DOHH2 (cell line): ENCODE measurements around the gene ADGRB2.

Source experiments
- H3F3A ChIP-seq: fragments of 200-600 bp; sonication (generic), shearing (Covaris generic); 2 replicates; pipeline ENCODE4 v1.6.0; 2016; ENCODE audit warnings: antibody characterized with exemption, mild to moderate bottlenecking; ENCODE audit not compliant: control insufficient read depth, insufficient read depth
- H3K27ac ChIP-seq: fragments of 200-600 bp; sonication (generic); 2 replicates; pipeline ENCODE4 v1.5.1; 2014; ENCODE audit warnings: low read depth, mild to moderate bottlenecking, low read length, moderate library complexity
- H3K27me3 ChIP-seq: fragments of 200-600 bp; sonication (generic); 2 replicates; pipeline ENCODE4 v1.6.1; 2014; ENCODE audit warnings: mild to moderate bottlenecking, low read length, mixed read lengths; ENCODE audit not compliant: control insufficient read depth
- H3K36me3 ChIP-seq: fragments of 200-600 bp; sonication (generic); 2 replicates; pipeline ENCODE4 v1.6.1; 2014; ENCODE audit warnings: mild to moderate bottlenecking, low read length, moderate library complexity, mixed read lengths; ENCODE audit not compliant: control insufficient read depth
- H3K4me1 ChIP-seq: fragments of 200-600 bp; sonication (generic); 2 replicates; pipeline ENCODE4 v1.6.1; 2014; ENCODE audit warnings: mild to moderate bottlenecking, low read length, mixed read lengths; ENCODE audit not compliant: control insufficient read depth
- H3K4me2 ChIP-seq: fragments of 200-600 bp; sonication (generic); 2 replicates; pipeline ENCODE4 v1.6.0; 2014; ENCODE audit warnings: mild to moderate bottlenecking, low read length, moderate library complexity
- H3K4me3 ChIP-seq: fragments of 200-600 bp; sonication (generic); 2 replicates; pipeline ENCODE4 v1.5.1; 2014; ENCODE audit warnings: mild to moderate bottlenecking, low read length, mixed read lengths
- H3K79me2 ChIP-seq: fragments of 200-600 bp; sonication (generic); 2 replicates; pipeline ENCODE4 v1.6.1; 2014; ENCODE audit warnings: mild to moderate bottlenecking, low read length, mixed read lengths; ENCODE audit not compliant: control insufficient read depth
- H3K9me2 ChIP-seq: fragments of 200-600 bp; sonication (generic); replicated peaks from 2 replicates; pipeline ENCODE4 v1.6.1; 2014; ENCODE audit warnings: mild to moderate bottlenecking, low read length, mixed read lengths; ENCODE audit not compliant: control insufficient read depth
- H3K9me3 ChIP-seq: fragments of 200-600 bp; sonication (generic); 2 replicates; pipeline ENCODE4 v1.6.1; 2014; ENCODE audit warnings: antibody characterized with exemption, low read length, mixed read lengths; ENCODE audit not compliant: control insufficient read depth, insufficient read depth
- H4K20me1 ChIP-seq: fragments of 200-600 bp; sonication (generic); 2 replicates; pipeline ENCODE4 v1.6.0; 2014; ENCODE audit warnings: low read depth, mild to moderate bottlenecking, antibody characterized with exemption, low read length, moderate library complexity; ENCODE audit not compliant: control insufficient read depth, insufficient read depth
- EZH2phosphoT487 ChIP-seq: fragments of 200-600 bp; sonication (generic); IDR thresholded peaks from 2 replicates; pipeline ENCODE4 v1.6.1; 2017; ENCODE audit warnings: borderline replicate concordance, mild to moderate bottlenecking, antibody characterized with exemption, low read length, moderate library complexity, mixed read lengths
- TF ChIP-seq, protein P1 (sequence below): fragments of 200-600 bp; sonication (generic); IDR thresholded peaks from one replicate; pipeline ENCODE4 v1.5.1; 2014; ENCODE audit warnings: antibody characterized with exemption, mild to moderate bottlenecking, low read depth, low read length; ENCODE audit not compliant: poor library complexity, severe bottlenecking

ADGRB2 gene

DNA sequence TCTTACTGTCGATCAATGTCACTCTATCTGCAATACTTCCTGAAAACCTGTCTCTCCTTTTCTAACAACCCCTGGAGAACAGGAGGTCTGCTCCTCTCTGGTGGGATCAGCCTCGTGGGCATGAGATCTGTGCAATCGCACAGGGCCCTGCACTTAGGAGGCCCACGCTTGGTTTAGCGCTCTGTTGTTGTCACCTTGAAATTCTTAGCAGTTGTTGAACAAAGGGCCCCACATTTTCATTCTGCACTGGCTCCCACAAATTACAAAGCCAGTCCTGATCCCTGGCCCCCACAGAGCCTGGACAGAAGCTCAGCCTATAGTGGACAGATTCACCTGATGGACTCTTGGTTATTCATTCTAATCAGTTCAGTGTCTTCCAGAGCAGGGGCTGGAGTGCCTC is 33.1 kb upstream of the ADGRB2 start:
- Histone ChIP-seq H3K4me2 (no peak overlapping the region), H3K27ac (no peak overlapping the region)

DNA sequence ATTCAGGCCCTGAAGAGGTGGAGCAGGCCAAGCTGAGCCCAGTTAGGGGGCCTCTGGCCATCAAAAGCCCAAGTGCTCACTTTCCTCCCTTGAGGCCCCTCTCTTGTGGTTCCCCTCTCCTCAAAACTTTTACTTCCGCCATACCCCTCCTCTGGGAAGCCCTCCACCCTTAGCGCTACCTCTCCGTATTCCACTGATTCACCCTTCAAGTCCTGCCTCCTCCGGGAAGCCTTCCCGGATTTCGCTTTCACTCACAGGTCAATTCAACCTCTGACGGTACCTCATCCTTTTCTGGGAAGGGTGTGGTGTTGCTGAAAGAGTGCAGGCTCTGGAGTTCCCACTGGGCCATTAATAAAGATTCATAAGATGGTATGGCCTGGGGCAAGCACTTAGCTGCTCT is 32.6 kb upstream of the ADGRB2 start:
- H3K4me1 ChIP-seq: peaks cover 15% of the 10 kb centered on the region
- no peak overlapping the region for H3K4me3 ChIP-seq
- H3K4me2 ChIP-seq: no peak overlapping the region

More for the DNA sequence above, 33.1 kb upstream of the ADGRB2 start:
- H3K9me2 ChIP-seq: no peaks in the 10 kb centered on the region
- no peaks in the 10 kb centered on the region for H3F3A ChIP-seq
- no peaks in the 10 kb centered on the region for H3K36me3 ChIP-seq
- H4K20me1 ChIP-seq: no peaks in the 10 kb centered on the region
- H3K9me3 ChIP-seq: no peaks in the 10 kb centered on the region
- peaks cover 36% of the 10 kb centered on the region for H3K27me3 ChIP-seq
- H3K79me2 ChIP-seq: no peaks in the 10 kb centered on the region
- TF ChIP-seq, protein P1, sequence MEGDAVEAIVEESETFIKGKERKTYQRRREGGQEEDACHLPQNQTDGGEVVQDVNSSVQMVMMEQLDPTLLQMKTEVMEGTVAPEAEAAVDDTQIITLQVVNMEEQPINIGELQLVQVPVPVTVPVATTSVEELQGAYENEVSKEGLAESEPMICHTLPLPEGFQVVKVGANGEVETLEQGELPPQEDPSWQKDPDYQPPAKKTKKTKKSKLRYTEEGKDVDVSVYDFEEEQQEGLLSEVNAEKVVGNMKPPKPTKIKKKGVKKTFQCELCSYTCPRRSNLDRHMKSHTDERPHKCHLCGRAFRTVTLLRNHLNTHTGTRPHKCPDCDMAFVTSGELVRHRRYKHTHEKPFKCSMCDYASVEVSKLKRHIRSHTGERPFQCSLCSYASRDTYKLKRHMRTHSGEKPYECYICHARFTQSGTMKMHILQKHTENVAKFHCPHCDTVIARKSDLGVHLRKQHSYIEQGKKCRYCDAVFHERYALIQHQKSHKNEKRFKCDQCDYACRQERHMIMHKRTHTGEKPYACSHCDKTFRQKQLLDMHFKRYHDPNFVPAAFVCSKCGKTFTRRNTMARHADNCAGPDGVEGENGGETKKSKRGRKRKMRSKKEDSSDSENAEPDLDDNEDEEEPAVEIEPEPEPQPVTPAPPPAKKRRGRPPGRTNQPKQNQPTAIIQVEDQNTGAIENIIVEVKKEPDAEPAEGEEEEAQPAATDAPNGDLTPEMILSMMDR: no peak
- no peak for TF ChIP-seq EZH2phosphoT487
- no peak overlapping the region for H3K4me3 ChIP-seq
- peaks cover 20% of the 10 kb centered on the region for H3K4me1 ChIP-seq

DNA sequence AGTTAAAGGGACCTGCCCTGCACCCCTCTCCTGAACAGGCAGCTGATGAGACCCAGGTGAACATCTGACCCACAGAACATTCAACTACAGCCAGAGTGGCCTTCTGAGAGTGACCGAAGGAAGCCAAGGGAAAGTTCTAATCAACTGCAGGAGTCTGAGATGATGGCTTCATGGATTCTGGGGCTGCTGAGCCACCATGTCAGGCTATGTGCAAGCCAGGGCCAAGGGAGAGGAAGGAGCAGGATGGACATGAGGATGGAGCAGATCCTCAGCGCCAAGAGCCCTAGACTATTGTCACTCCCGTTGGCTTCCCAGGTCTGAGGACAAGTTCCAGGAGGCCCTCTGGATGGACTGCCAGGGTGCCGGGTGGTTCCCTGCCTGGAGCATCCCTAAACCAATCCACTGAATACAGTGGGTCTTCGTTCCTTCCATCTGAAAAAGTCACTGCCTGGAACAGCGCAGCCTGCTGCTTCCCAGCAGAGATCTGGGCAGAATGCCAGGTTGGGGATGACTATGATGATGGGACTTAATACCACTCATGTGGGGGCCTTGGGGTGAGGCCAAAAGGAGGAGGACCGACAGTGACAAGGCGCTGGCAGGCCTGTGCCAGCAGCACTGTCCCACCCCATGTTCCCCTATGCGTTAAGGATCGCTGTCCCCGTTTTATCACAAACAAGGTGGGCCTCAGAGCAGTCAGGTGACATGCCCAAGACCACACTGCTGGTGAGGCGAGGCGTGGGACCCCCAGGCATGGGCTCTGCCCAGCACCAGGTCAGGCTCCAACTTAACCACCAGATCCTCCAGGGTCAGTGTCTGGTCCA is 31.9 kb upstream of the ADGRB2 start:
- Histone ChIP-seq H3K4me1 (peaks cover 8% of the 10 kb centered on the region), H3K27ac (no peak overlapping the region), H3K79me2 (no peaks in the 10 kb centered on the region), H3K9me2 (no peaks in the 10 kb centered on the region), H3K4me3 (no peak overlapping the region), H4K20me1 (no peaks in the 10 kb centered on the region), H3K4me2 (no peak overlapping the region), H3K27me3 (peaks cover 41% of the 10 kb centered on the region), H3F3A (no peaks in the 10 kb centered on the region), H3K9me3 (no peaks in the 10 kb centered on the region), H3K36me3 (no peaks in the 10 kb centered on the region)
- no peak for TF ChIP-seq EZH2phosphoT487

More for the DNA sequence above, 32.6 kb upstream of the ADGRB2 start:
- TF ChIP-seq, protein P1: no peak
- no peak for TF ChIP-seq EZH2phosphoT487
- H3F3A ChIP-seq: no peaks in the 10 kb centered on the region
- no peaks in the 10 kb centered on the region for H3K79me2 ChIP-seq
- no peaks in the 10 kb centered on the region for H3K9me2 ChIP-seq
- H3K27me3 ChIP-seq: peaks cover 41% of the 10 kb centered on the region
- no peaks in the 10 kb centered on the region for H3K36me3 ChIP-seq
- H3K27ac ChIP-seq: no peak overlapping the region
- no peaks in the 10 kb centered on the region for H4K20me1 ChIP-seq
- no peaks in the 10 kb centered on the region for H3K9me3 ChIP-seq

DNA sequence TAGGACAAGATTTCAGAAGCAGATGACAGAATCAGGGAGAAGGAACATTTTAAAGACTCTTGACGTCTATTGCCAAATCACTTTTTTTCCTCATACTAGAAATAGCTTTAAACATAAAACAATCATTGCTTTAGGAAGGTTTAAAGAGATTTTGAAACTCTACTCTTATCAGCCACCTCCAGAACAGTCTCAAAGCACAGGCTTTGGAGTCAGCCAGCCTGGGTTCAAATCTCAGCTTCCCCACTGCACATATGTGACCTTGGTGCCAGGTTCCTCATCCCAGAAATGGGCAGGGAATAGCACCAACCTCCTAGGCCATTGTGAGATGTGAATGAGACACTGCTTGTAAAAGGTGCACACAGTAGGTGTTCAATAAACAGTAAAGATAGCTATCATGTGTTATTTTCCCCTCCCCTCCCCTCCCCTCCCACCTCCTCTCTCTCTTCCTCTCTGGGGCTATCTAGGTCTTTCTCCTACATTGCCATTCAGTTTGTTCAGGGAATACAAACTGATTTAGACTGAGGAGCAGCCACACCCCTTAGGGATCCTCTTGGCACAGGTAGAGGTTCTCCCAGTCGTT is 31.0 kb upstream of the ADGRB2 start:
- TF ChIP-seq, protein P1: no peak
- no peak for TF ChIP-seq EZH2phosphoT487
- Histone ChIP-seq H3K9me3 (no peaks in the 10 kb centered on the region), H3K4me1 (peaks cover under 1% of the 10 kb centered on the region; the same call in 1 of the 2 replicates), H4K20me1 (no peaks in the 10 kb centered on the region), H3K27ac (no peak overlapping the region), H3K79me2 (no peaks in the 10 kb centered on the region), H3F3A (no peaks in the 10 kb centered on the region), H3K36me3 (no peaks in the 10 kb centered on the region), H3K4me3 (no peak overlapping the region), H3K27me3 (peaks cover 41% of the 10 kb centered on the region), H3K4me2 (no peak overlapping the region), H3K9me2 (no peaks in the 10 kb centered on the region)
